GM23338 (cell line): Measurements from ENCODE around the gene LRRC30. TPM values are rescaled to one million over a fixed set of nuclear protein-coding genes. Genes with fewer than 3 reads are reported as not detected.

Experiments used
- ATAC-seq: fragments of 200-7000 bp; cut with Tn5 transposase; 3 replicates; pipeline ENCODE4 v1.9.1; 2020
- DNase-seq: peaks from one replicate; pipeline ENCODE4 v3.0.0-alpha.2; 2015; ENCODE audit warnings: low spot score
- H2AFZ ChIP-seq: fragments of 200-600 bp; sonication (generic); 2 replicates; pipeline ENCODE4 v1.8.0; 2016; ENCODE audit warnings: antibody characterized with exemption, mild to moderate bottlenecking, moderate library complexity
- H3F3A ChIP-seq: fragments of 200-600 bp; sonication (generic); replicated peaks from 2 replicates; pipeline ENCODE4 v1.8.0; 2017; ENCODE audit warnings: antibody characterized with exemption, mixed run types, low read depth
- H3K27ac ChIP-seq: fragments of 200-600 bp; sonication (generic); 2 replicates; pipeline ENCODE4 v1.6.1; 2016; ENCODE audit warnings: low read depth
- H3K27me3 ChIP-seq: fragments of 200-600 bp; sonication (generic); 2 replicates; pipeline ENCODE4 v1.8.0; 2016; ENCODE audit warnings: mild to moderate bottlenecking, mixed run types, moderate library complexity; ENCODE audit not compliant: insufficient read depth
- H3K36me3 ChIP-seq: fragments of 200-600 bp; sonication (generic); 2 replicates; pipeline ENCODE4 v1.8.0; 2016; ENCODE audit warnings: mild to moderate bottlenecking; ENCODE audit not compliant: insufficient read depth
- H3K4me1 ChIP-seq: fragments of 200-600 bp; sonication (generic); 2 replicates; pipeline ENCODE4 v1.8.0; 2016; ENCODE audit warnings: mild to moderate bottlenecking, moderate library complexity; ENCODE audit not compliant: insufficient read depth
- H3K4me2 ChIP-seq: fragments of 200-600 bp; sonication (generic); 2 replicates; pipeline ENCODE4 v1.7.1; 2017; ENCODE audit warnings: mixed run types
- H3K4me3 ChIP-seq: fragments of 200-600 bp; sonication (generic); 2 replicates; pipeline ENCODE4 v1.6.1; 2016; ENCODE audit warnings: mixed run types
- H3K79me2 ChIP-seq: fragments of 200-600 bp; sonication (generic); replicated peaks from 2 replicates; pipeline ENCODE4 v1.8.0; 2017; ENCODE audit warnings: mild to moderate bottlenecking; ENCODE audit not compliant: insufficient read depth
- H3K9me2 ChIP-seq: fragments of 200-600 bp; sonication (generic); 2 replicates; pipeline ENCODE4 v1.8.0; 2017; ENCODE audit not compliant: insufficient read depth
- H4K20me1 ChIP-seq: fragments of 200-600 bp; sonication (generic); replicated peaks from 2 replicates; pipeline ENCODE4 v1.8.0; 2017; ENCODE audit warnings: mild to moderate bottlenecking; ENCODE audit not compliant: insufficient read depth
- H3K27ac Mint-ChIP-seq: 2 replicates; pipeline ENCODE4 v1.8.0; 2020; ENCODE audit warnings: inconsistent platforms, mild to moderate bottlenecking, moderate library complexity, mixed read lengths
- H3K27me3 Mint-ChIP-seq: 3 replicates; pipeline ENCODE4 v1.8.0; 2022; ENCODE audit warnings: low read depth, mild to moderate bottlenecking, moderate library complexity, mixed read lengths, inconsistent platforms; ENCODE audit not compliant: insufficient read depth, poor library complexity
- H3K36me3 Mint-ChIP-seq: 3 replicates; pipeline ENCODE4 v1.8.0; 2021; ENCODE audit warnings: low read depth, mild to moderate bottlenecking, inconsistent platforms, moderate library complexity, mixed read lengths
- H3K4me1 Mint-ChIP-seq: 3 replicates; pipeline ENCODE4 v1.8.0; 2020; ENCODE audit warnings: mild to moderate bottlenecking, inconsistent platforms, mixed read lengths
- H3K4me3 Mint-ChIP-seq: 3 replicates; pipeline ENCODE4 v1.8.0; 2021; ENCODE audit warnings: moderate library complexity, mild to moderate bottlenecking, inconsistent platforms, mixed read lengths
- H3K9me3 Mint-ChIP-seq: 3 replicates; pipeline ENCODE4 v1.8.0; 2020; ENCODE audit warnings: moderate library complexity, mild to moderate bottlenecking, inconsistent platforms, mixed read lengths
- CREB1 ChIP-seq: fragments of 250-450 bp; sonication (Bioruptor Pico); IDR thresholded peaks from 2 replicates; pipeline ENCODE4 v1.5.0; 2020; ENCODE audit warnings: low read depth, mild to moderate bottlenecking, moderate library complexity
- EZH2 ChIP-seq: fragments of 200-600 bp; sonication (generic); IDR thresholded peaks from one replicate; pipeline ENCODE4 v1.8.0; 2017; ENCODE audit warnings: antibody characterized with exemption, mild to moderate bottlenecking, low read depth; ENCODE audit not compliant: unreplicated experiment
- EZH2phosphoT487 ChIP-seq: fragments of 200-600 bp; sonication (generic); IDR thresholded peaks from one replicate; pipeline ENCODE4 v1.8.1; 2018; ENCODE audit warnings: antibody characterized with exemption; ENCODE audit not compliant: unreplicated experiment
- JUNB ChIP-seq: IDR thresholded peaks from one replicate; pipeline ENCODE4 v1.6.1; 2016; ENCODE audit warnings: antibody characterized with exemption; ENCODE audit not compliant: unreplicated experiment
- NANOG ChIP-seq: IDR thresholded peaks from 2 replicates; pipeline ENCODE4 v1.6.1; 2016; ENCODE audit warnings: antibody characterized with exemption, borderline replicate concordance
- POLR2AphosphoS5 ChIP-seq: IDR thresholded peaks from 2 replicates; pipeline ENCODE4 v1.6.1; 2016; ENCODE audit warnings: antibody characterized with exemption, low read depth
- STAT1 ChIP-seq: IDR thresholded peaks from one replicate; pipeline ENCODE4 v1.6.1; 2016; ENCODE audit warnings: antibody characterized with exemption; ENCODE audit not compliant: unreplicated experiment
- ZNF114 ChIP-seq: fragments of 250-450 bp; sonication (Bioruptor Pico); IDR thresholded peaks from 2 replicates; pipeline ENCODE4 v1.5.0; 2020; ENCODE audit warnings: mild to moderate bottlenecking, moderate library complexity
- ZNF331 ChIP-seq: fragments of 250-450 bp; sonication (Bioruptor Pico); IDR thresholded peaks from 2 replicates; pipeline ENCODE4 v1.5.0; 2020; ENCODE audit warnings: low read depth, mild to moderate bottlenecking, moderate library complexity
- polyA plus RNA-seq: library from polyadenylated mRNA; unstranded; fragments of >200 nt; fragmentation: Nextera tagmentation; extraction: Ambion mirVana; gene quantifications from 2 replicates; pipeline ENCODE4 v1.2.1, GENCODE V29; 2016
- total RNA-seq: library from RNA; depleted of rRNA; stranded (reverse); fragments of >200 nt; shearing (Covaris generic); gene quantifications from 2 replicates; pipeline ENCODE4 v1.2.3, GENCODE V29; 2014
- TF ChIP-seq, protein P1 (sequence below): fragments of 250-450 bp; sonication (Bioruptor Pico); IDR thresholded peaks from 2 replicates; pipeline ENCODE4 v1.5.0; 2020; ENCODE audit warnings: mild to moderate bottlenecking, moderate library complexity
- TF ChIP-seq, protein P2 (sequence below): IDR thresholded peaks from 2 replicates; pipeline ENCODE4 v1.6.1; 2016; ENCODE audit warnings: antibody characterized with exemption
- TF ChIP-seq, protein P3 (sequence below), 2 experiments: fragments of 200-600 bp in 1 of 2; sonication (generic) in 1 of 2; conservative IDR thresholded peaks; 2 replicates each; pipeline versions ENCODE4 v1.5.1 to v1.6.1; 2016 to 2017; ENCODE audit warnings: antibody characterized with exemption in 2 of 2, low read depth in 2 of 2, mild to moderate bottlenecking in 2 of 2, moderate library complexity in 1 of 2
- TF ChIP-seq, protein P4 (sequence below): IDR thresholded peaks from one replicate; pipeline ENCODE4 v1.6.1; 2018; ENCODE audit warnings: antibody characterized with exemption; ENCODE audit not compliant: unreplicated experiment

Gene LRRC30
- total and polyA plus RNA-seq, 2 experiments from 2014 or later = not detected

DNA sequence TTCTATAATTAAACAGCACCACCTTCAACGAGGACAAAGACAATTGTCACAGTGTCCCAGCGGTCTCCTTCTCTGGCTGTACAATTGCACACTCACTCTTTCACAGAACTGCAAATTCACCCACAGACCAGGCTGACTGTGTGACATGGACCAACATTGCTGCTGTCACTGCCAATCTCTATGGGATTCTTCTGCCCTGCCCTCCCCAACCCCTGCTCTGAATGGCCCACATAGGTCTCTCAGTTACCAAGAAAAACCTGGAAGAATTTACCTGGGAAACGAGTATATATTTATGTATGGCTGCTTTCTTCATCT, 26.5 kb downstream of the LRRC30 start:
- Histone ChIP-seq H3K27me3 (no peaks in the 10 kb centered on the region), H3K9me2 (no peaks in the 10 kb centered on the region), H2AFZ (no peak overlapping the region), H3K27ac (no peak overlapping the region), H3K4me3 (no peak overlapping the region), H3K4me1 (no peaks in the 10 kb centered on the region), H4K20me1 (no peaks in the 10 kb centered on the region), H3K36me3 (no peaks in the 10 kb centered on the region), H3F3A (no peaks in the 10 kb centered on the region), H3K79me2 (no peaks in the 10 kb centered on the region), H3K4me2 (no peak overlapping the region)
- DNase-seq (no peak), ATAC-seq (no peak)
- Mint-ChIP-seq H3K27ac (no peak overlapping the region), H3K4me3 (no peak overlapping the region), H3K4me1 (peaks cover 4% of the 10 kb centered on the region; the same call in 2 of the 3 replicates), H3K36me3 (no peaks in the 10 kb centered on the region), H3K9me3 (no peaks in the 10 kb centered on the region), H3K27me3 (no peaks in the 10 kb centered on the region)
- TF ChIP-seq NANOG (no peak), EZH2phosphoT487 (no peak), CREB1 (CRISPR knock-in tag) (no peak), ZNF114 (no peak), POLR2AphosphoS5 (no peak), JUNB (no peak), EZH2 (no peak), ZNF331 (CRISPR knock-in tag) (no peak), STAT1 (no peak)
- TF ChIP-seq, protein P1, sequence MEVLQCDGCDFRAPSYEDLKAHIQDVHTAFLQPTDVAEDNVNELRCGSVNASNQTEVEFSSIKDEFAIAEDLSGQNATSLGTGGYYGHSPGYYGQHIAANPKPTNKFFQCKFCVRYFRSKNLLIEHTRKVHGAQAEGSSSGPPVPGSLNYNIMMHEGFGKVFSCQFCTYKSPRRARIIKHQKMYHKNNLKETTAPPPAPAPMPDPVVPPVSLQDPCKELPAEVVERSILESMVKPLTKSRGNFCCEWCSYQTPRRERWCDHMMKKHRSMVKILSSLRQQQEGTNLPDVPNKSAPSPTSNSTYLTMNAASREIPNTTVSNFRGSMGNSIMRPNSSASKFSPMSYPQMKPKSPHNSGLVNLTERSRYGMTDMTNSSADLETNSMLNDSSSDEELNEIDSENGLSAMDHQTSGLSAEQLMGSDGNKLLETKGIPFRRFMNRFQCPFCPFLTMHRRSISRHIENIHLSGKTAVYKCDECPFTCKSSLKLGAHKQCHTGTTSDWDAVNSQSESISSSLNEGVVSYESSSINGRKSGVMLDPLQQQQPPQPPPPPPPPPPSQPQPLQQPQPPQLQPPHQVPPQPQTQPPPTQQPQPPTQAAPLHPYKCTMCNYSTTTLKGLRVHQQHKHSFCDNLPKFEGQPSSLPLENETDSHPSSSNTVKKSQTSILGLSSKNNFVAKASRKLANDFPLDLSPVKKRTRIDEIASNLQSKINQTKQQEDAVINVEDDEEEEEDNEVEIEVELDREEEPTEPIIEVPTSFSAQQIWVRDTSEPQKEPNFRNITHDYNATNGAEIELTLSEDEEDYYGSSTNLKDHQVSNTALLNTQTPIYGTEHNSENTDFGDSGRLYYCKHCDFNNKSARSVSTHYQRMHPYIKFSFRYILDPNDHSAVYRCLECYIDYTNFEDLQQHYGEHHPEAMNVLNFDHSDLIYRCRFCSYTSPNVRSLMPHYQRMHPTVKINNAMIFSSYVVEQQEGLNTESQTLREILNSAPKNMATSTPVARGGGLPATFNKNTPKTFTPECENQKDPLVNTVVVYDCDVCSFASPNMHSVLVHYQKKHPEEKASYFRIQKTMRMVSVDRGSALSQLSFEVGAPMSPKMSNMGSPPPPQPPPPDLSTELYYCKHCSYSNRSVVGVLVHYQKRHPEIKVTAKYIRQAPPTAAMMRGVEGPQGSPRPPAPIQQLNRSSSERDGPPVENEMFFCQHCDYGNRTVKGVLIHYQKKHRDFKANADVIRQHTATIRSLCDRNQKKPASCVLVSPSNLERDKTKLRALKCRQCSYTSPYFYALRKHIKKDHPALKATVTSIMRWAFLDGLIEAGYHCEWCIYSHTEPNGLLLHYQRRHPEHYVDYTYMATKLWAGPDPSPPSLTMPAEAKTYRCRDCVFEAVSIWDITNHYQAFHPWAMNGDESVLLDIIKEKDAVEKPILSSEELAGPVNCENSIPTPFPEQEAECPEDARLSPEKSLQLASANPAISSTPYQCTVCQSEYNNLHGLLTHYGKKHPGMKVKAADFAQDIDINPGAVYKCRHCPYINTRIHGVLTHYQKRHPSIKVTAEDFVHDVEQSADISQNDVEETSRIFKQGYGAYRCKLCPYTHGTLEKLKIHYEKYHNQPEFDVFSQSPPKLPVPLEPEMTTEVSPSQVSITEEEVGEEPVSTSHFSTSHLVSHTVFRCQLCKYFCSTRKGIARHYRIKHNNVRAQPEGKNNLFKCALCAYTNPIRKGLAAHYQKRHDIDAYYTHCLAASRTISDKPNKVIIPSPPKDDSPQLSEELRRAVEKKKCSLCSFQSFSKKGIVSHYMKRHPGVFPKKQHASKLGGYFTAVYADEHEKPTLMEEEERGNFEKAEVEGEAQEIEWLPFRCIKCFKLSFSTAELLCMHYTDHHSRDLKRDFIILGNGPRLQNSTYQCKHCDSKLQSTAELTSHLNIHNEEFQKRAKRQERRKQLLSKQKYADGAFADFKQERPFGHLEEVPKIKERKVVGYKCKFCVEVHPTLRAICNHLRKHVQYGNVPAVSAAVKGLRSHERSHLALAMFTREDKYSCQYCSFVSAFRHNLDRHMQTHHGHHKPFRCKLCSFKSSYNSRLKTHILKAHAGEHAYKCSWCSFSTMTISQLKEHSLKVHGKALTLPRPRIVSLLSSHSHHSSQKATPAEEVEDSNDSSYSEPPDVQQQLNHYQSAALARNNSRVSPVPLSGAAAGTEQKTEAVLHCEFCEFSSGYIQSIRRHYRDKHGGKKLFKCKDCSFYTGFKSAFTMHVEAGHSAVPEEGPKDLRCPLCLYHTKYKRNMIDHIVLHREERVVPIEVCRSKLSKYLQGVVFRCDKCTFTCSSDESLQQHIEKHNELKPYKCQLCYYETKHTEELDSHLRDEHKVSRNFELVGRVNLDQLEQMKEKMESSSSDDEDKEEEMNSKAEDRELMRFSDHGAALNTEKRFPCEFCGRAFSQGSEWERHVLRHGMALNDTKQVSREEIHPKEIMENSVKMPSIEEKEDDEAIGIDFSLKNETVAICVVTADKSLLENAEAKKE = no peak
- TF ChIP-seq, protein P2, sequence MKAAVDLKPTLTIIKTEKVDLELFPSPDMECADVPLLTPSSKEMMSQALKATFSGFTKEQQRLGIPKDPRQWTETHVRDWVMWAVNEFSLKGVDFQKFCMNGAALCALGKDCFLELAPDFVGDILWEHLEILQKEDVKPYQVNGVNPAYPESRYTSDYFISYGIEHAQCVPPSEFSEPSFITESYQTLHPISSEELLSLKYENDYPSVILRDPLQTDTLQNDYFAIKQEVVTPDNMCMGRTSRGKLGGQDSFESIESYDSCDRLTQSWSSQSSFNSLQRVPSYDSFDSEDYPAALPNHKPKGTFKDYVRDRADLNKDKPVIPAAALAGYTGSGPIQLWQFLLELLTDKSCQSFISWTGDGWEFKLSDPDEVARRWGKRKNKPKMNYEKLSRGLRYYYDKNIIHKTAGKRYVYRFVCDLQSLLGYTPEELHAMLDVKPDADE = no peak
- TF ChIP-seq, protein P3, sequence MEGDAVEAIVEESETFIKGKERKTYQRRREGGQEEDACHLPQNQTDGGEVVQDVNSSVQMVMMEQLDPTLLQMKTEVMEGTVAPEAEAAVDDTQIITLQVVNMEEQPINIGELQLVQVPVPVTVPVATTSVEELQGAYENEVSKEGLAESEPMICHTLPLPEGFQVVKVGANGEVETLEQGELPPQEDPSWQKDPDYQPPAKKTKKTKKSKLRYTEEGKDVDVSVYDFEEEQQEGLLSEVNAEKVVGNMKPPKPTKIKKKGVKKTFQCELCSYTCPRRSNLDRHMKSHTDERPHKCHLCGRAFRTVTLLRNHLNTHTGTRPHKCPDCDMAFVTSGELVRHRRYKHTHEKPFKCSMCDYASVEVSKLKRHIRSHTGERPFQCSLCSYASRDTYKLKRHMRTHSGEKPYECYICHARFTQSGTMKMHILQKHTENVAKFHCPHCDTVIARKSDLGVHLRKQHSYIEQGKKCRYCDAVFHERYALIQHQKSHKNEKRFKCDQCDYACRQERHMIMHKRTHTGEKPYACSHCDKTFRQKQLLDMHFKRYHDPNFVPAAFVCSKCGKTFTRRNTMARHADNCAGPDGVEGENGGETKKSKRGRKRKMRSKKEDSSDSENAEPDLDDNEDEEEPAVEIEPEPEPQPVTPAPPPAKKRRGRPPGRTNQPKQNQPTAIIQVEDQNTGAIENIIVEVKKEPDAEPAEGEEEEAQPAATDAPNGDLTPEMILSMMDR (conservative IDR thresholded peaks at IDR 0.05; ENCODE audit: low read depth in 2 of 2) = no peak
- TF ChIP-seq, protein P4, sequence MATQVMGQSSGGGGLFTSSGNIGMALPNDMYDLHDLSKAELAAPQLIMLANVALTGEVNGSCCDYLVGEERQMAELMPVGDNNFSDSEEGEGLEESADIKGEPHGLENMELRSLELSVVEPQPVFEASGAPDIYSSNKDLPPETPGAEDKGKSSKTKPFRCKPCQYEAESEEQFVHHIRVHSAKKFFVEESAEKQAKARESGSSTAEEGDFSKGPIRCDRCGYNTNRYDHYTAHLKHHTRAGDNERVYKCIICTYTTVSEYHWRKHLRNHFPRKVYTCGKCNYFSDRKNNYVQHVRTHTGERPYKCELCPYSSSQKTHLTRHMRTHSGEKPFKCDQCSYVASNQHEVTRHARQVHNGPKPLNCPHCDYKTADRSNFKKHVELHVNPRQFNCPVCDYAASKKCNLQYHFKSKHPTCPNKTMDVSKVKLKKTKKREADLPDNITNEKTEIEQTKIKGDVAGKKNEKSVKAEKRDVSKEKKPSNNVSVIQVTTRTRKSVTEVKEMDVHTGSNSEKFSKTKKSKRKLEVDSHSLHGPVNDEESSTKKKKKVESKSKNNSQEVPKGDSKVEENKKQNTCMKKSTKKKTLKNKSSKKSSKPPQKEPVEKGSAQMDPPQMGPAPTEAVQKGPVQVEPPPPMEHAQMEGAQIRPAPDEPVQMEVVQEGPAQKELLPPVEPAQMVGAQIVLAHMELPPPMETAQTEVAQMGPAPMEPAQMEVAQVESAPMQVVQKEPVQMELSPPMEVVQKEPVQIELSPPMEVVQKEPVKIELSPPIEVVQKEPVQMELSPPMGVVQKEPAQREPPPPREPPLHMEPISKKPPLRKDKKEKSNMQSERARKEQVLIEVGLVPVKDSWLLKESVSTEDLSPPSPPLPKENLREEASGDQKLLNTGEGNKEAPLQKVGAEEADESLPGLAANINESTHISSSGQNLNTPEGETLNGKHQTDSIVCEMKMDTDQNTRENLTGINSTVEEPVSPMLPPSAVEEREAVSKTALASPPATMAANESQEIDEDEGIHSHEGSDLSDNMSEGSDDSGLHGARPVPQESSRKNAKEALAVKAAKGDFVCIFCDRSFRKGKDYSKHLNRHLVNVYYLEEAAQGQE = no peak
